ENCODE results near the gene HADHA.

The HADHA gene

GRCh38 chr2:26243470-26244308, 743 bp downstream of the HADHA start:
- DNase-seq, result peak; percentile 7

DNA sequence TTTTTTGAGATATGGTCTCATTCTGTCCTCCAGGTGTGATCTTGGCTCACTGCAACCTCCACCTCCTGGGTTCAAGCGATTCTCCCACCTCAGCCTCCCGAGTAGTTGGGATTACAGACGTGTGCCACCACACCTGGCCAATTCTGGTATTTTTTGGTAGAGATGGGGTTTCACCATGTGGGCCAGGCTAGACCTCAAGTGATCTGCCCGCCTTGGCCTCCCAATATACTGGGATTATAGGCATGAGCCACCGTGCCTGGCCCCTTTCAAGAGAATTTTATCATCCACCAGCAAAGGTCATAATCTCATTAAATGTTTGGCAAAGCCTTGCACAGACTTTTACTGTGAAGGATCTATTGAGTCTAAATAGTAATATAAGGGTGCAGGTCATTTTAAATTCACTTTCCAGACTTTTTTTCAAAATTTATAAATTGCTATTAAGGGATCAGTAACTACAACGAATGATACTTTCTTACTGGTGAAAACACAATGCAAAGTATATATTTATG, 2.5 kb downstream of the HADHA start:
- no peak for DNase-seq

DNA sequence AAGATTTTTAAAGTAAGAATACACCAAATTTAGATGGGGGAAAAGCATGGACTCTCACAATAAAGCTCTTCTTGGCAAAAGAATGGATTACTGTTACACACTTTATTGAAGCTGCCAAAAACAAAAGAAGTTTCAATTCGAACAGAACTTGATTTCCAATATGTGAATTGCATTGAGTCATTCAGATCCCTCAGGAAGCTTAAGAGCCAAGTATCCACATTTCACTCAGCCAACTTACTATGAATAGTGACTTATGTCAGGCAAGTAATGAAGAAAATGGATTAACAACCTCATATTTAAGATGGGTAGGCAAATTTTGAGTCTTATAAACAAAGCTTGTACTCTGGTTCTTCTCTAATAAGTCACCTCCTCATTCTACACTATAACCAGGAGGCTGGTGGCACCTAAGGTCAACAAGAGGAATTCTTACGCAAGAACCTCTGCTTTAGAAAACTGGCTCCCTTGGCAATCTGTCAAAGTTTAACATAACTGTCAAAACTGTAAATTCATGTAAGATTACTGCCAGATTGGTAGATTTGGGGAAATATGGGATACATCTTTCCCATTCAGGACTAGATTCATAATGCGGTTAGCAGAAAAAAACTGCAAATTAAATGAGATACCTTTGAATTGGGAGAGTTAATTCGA, 6.0 kb downstream of the HADHA start:
- no peak for DNase-seq

DNA sequence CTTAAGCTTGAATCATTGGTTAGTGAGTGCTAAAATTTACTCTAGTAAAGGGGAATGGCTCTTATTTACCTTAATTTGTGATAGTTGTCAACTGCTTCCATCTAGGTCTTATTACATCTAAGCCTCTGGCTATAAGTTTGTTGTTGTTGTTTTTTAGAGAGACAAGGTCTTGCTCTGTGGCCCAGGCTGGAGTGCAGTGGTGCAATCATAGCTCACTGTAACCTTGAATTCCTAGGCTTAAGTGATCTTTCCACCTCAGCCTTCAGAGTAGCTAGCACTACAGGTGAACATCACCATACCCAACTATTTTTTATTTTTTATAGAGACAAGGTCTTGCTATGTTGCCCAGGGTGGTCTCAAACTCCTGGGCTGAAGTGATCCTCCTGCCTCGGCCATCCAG, 6.6 kb downstream of the HADHA start:
- no peak for DNase-seq

DNA sequence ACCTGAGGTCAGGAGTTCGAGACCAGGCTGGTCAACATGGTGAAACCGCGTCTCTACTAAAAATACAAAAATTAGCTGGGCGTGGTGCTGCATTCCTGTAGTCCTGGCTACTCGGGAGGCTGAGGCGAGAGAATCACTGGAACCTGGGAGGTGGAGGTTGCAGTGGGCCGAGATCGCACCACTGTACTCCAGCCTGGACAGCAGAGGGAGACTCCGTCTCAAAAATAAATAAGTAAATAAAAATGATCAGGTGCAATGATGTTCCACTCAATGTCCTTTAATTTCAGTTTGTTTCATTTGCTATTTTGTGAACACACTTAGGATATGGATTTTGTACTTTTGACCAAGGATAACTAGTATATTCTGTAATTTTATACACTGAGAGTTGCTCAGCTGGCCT, 9.3 kb downstream of the HADHA start:
- DNase-seq, result peak; percentile 15

DNA sequence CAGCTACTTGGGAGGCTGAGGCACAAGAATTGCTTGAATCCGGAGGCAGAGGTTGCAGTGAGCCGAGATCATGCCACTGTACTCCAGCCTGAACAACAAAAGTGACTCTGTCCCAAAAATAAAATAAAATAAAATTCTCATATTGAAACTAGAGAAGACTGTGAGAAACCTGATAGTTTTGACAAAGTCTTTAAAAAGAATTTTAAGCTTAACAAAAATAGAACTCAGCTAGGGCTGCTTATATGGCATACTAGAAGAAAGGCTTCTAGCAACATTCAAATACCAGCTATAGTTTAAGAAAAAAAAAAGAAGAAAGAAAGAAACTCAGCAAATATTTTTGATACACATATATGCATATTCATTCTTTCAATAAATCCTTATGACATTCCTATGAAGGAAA, 13.6 kb downstream of the HADHA start:
- no peak for DNase-seq

GRCh38 chr2:26229595-26229994, 14.8 kb downstream of the HADHA start:
- no peak for DNase-seq

- no peak for DNase-seq
These were observed 20.3 kb downstream of the HADHA start for GRCh38 chr2:26224095-26224494.

- no peak for DNase-seq
These were observed 21.4 kb downstream of the HADHA start for GRCh38 chr2:26223018-26223417.

- DNase-seq, result no peak
These were observed 26.7 kb downstream of the HADHA start for GRCh38 chr2:26217720-26218119.

GRCh38 chr2:26216587-26216986, 27.8 kb downstream of the HADHA start:
- DNase-seq, result no peak

GRCh38 chr2:26215833-26216232, 28.6 kb downstream of the HADHA start:
- no peak for DNase-seq

GRCh38 chr2:26214759-26215158, 29.7 kb downstream of the HADHA start:
- DNase-seq, result no peak

DNA sequence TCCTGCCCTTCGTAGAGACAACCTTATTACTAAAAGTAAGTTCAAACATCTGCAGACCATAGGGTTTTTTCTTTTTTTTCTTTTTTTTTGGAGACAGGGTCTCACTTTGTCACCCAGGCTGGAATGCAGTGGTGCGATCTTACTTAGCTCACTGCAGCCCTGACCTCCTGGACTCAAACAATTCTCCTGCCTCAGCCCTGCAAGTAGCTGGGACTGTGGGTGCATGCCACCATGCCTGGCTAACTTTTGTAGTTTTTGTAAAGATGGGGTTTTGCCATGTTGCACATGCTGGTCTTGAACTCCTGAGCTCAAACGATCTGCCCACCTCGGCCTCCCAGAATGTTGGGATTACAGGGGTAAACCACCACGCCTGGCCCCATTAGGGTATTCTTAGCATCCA, 32.4 kb downstream of the HADHA start:
- DNase-seq, result no peak

DNA sequence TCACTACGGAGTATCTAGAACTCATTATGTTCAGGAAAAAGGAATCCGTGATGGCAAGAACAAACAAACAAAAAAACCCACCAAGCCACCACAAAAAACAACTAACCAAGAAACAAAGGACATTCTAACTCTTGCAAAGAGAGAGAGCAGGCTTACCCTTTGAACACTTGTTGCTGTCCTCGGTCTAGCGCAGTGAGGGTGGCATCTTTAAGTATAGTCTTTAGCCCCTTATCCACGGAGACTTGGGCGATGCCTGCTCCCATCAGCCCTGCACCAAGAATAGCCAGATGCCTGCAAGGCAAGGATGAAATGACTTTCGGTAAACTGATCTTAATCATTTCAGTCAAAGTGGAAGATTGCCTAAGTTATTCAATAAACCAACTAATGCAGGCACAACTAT, 40.5 kb downstream of the HADHA start:
- DNase-seq, result no peak

DNA sequence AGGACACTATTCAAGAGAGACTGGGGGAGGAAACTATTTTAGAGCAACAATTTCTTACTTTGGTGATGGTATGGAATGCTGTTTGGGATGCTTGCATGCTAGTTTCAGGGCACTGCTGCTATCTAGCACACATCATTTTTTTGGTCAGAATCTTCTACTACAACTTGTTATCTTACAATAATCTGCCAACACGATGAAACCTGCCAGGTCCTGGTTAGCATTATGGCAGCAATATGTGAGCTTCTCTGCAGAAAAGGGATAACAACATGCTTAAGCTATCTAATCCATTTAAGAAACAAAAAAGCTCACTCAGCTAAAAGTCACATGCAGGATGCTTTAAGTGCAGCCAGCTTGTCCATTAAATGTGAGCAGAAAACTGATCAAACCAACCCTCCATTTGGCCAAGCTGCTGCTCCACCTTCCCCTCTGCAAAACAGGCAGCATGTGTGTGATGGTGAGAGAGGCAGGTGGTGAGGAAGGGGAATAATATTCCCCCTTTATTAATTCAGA, 41.4 kb downstream of the HADHA start:
- no peak for DNase-seq

- DNase-seq, result no peak
These were observed 46.9 kb downstream of the HADHA start for GRCh38 chr2:26197516-26197915.

DNA sequence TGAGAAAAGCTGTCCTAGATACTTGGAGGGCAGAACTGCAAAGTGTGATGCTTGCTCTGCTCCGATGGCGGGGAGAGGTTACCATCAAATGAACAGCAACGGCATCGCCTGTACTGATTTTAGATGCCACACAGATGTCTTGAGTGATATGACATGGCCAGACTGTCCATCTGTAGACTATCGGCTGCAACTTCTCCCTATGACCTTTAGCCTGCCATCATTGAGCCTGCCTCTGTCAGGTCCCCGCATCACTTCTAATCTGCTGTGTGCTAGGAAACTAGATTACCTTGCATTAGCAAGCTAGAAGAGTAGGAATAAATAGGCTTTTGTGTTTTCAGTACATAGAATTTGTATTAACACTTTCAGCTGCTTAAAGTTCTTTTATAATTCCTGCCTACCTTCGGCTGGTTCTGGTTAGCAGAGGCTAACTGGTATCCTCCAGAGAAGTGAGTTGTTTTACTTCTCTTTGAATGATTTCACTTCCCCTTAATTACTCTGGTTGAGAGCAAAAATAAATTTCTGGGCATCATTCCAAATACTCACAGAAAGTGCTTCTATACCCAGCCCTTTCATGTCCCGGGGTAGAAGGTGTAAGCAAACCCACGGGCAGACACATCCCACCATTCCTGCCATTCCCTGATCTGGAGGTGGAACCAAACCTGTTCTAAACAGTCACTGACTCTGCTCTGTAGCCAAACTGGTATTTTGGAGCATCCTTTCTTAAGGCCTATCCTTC, 47.6 kb downstream of the HADHA start:
- DNase-seq, result no peak

DNA sequence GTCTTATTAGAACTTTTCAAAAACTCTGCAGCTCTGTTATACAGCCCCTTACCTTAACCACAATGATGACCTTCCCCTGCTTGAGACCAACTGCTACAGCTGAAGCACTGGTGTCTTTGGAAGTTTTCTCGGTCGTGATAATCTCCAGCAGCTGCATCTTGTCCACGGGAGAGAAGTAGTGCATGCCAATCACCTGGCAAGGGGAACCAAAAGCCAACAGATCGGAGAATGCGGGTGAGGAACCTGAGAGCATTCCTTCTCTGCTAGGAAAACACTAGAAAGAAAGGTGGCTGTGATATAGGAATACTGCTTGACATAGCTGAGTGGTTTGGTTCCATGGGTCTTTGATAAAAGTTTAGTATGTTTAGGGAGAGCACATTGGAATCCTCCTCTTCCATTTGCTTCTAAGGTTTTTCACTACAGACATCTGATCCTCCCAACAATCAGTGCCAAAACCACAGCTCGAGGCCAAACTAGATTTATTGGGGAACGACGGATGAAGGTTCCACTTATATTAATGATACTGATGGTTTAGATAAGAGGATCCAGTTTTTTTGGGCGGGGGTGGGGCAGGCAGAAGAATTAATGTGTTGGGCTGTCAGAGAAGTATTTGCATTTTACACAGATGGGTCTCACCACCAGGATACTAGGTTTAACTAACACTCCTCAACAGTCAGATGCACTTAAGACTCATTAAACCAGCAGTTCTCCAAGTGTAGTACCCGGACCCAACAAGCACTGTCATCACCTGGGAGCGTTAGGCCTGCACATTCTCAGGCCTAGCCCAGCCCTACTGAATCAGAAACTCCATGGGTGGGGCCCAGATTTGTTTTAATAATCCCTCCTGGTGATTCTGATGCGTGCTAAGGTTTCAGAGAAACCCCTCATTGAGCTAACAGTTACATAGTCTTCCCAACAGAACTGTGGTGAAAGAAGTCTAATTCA, 49.1 kb downstream of the HADHA start:
- DNase-seq, result no peak

GRCh38 chr2:26193578-26194231, 50.7 kb downstream of the HADHA start:
- DNase-seq, result no peak

DNA sequence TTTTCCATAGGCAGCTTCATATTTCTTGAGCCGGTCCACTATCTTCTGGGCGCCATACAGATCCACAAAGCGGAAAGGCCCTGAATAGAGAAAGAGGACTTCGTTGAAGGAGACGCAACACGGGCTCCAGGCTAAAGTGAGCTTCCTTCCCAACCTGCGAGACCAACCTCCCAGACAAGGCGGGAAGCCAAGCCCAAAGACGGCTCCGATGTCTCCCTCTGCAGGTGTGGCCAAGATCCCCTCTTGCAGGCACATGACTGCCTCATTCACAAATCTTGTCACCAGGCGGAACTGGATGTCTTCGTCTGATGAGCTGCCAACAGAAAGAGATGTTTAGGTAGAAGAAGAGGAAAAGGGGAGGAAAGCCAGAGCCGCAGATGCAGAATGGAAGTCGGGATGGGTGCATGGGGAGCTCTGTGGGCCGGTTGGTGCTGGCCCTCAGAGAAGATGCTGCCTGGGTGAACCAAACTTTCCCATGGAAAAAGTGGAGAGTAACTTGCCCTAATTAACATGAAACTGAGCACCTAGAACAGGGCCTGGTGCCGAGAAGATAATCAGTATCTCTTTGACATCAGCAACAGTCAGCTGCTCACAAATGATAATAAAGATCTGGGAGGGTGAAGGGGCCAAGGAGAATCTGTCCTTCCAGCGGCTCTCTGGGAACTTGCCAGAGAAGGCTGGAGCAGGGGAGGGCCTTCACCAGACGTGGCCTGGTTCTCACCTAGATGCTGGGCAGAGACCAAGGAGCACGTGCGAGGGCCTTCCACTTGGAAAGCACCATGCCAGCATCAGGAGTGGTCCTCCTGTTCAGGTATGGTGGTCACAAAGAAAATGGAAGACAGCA, 52.9 kb downstream of the HADHA start:
- no peak for DNase-seq
